ENCODE data around the gene UBE2E2.

DNA sequence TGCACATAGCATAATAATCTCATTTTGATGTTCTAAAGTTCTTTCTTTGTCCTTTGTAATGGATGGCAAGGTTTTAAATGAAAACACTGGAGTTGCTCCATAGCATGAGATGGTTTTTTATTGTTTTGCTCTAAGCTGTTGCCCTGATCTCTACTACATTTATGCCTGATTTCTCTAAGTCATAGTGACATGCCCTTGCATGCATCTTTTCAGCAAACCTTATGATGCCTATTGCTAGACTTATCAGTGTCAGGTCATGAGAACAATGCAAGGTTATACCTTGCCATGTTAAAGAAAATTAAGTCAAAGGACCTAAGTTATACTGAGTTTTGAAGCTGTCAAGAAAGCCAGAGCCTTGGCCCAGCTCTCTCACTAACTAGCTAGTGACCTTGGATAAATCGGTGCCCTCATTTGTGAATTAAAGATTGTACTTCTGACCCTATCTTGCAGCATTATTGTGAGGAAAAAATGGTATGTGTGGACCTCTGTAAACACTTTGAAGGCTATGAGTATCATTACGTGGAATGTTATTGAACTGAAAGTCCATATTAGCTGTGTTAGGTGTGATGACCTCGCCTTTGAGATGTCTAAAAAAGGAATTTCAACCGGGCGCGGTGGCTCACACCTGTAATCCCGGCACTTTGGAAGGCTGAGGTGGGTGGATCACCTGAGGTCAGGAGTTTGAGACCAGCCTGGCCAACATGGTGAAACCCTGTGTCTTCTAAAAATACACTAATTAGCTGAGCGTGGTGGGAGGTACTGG, 346.2 kb downstream of the UBE2E2 start:
- TF ChIP-seq, protein P1, sequence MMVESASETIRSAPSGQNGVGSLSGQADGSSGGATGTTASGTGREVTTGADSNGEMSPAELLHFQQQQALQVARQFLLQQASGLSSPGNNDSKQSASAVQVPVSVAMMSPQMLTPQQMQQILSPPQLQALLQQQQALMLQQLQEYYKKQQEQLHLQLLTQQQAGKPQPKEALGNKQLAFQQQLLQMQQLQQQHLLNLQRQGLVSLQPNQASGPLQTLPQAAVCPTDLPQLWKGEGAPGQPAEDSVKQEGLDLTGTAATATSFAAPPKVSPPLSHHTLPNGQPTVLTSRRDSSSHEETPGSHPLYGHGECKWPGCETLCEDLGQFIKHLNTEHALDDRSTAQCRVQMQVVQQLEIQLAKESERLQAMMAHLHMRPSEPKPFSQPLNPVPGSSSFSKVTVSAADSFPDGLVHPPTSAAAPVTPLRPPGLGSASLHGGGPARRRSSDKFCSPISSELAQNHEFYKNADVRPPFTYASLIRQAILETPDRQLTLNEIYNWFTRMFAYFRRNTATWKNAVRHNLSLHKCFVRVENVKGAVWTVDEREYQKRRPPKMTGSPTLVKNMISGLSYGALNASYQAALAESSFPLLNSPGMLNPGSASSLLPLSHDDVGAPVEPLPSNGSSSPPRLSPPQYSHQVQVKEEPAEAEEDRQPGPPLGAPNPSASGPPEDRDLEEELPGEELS (CRISPR knock-in tag; IDR thresholded peaks at IDR 0.05), result no peak
- TF ChIP-seq SOX15 (CRISPR knock-in tag; IDR thresholded peaks at IDR 0.05) (no peak), TCF7 (CRISPR knock-in tag; IDR thresholded peaks at IDR 0.05; ENCODE audit: low read depth) (no peak), ZNF232 (CRISPR knock-in tag; IDR thresholded peaks at IDR 0.05) (no peak), ESRRA (CRISPR knock-in tag; IDR thresholded peaks at IDR 0.05; ENCODE audit: borderline replicate concordance) (no peak), SP1 (CRISPR knock-in tag; conservative IDR thresholded peaks at IDR 0.05) (no peak), ELF4 (CRISPR knock-in tag; IDR thresholded peaks at IDR 0.05; ENCODE audit: low read depth) (no peak), NFATC4 (CRISPR knock-in tag; IDR thresholded peaks at IDR 0.05) (no peak), ZNF138 (CRISPR knock-in tag; conservative IDR thresholded peaks at IDR 0.05) (no peak), CBFB (CRISPR knock-in tag; IDR thresholded peaks at IDR 0.05; ENCODE audit: low read depth) (no peak)
- TF ChIP-seq, protein P2, sequence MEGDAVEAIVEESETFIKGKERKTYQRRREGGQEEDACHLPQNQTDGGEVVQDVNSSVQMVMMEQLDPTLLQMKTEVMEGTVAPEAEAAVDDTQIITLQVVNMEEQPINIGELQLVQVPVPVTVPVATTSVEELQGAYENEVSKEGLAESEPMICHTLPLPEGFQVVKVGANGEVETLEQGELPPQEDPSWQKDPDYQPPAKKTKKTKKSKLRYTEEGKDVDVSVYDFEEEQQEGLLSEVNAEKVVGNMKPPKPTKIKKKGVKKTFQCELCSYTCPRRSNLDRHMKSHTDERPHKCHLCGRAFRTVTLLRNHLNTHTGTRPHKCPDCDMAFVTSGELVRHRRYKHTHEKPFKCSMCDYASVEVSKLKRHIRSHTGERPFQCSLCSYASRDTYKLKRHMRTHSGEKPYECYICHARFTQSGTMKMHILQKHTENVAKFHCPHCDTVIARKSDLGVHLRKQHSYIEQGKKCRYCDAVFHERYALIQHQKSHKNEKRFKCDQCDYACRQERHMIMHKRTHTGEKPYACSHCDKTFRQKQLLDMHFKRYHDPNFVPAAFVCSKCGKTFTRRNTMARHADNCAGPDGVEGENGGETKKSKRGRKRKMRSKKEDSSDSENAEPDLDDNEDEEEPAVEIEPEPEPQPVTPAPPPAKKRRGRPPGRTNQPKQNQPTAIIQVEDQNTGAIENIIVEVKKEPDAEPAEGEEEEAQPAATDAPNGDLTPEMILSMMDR (IDR thresholded peaks at IDR 0.05), result no peak
- TF ChIP-seq, protein P3, sequence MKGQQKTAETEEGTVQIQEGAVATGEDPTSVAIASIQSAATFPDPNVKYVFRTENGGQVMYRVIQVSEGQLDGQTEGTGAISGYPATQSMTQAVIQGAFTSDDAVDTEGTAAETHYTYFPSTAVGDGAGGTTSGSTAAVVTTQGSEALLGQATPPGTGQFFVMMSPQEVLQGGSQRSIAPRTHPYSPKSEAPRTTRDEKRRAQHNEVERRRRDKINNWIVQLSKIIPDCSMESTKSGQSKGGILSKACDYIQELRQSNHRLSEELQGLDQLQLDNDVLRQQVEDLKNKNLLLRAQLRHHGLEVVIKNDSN (CRISPR knock-in tag; IDR thresholded peaks at IDR 0.05), result no peak
- TF ChIP-seq, protein P4, sequence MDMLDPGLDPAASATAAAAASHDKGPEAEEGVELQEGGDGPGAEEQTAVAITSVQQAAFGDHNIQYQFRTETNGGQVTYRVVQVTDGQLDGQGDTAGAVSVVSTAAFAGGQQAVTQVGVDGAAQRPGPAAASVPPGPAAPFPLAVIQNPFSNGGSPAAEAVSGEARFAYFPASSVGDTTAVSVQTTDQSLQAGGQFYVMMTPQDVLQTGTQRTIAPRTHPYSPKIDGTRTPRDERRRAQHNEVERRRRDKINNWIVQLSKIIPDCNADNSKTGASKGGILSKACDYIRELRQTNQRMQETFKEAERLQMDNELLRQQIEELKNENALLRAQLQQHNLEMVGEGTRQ (CRISPR knock-in tag; IDR thresholded peaks at IDR 0.05), result no peak
- TF ChIP-seq, protein P5, sequence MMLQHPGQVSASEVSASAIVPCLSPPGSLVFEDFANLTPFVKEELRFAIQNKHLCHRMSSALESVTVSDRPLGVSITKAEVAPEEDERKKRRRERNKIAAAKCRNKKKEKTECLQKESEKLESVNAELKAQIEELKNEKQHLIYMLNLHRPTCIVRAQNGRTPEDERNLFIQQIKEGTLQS (CRISPR knock-in tag; conservative IDR thresholded peaks at IDR 0.05), result no peak

Measured in WTC11 (cell line).